B cell (primary cell): ENCODE results near the gene SCRN2. TPM values are rescaled to one million over a fixed set of nuclear protein-coding genes. Genes with fewer than 3 reads are reported as not detected.

ENCODE experiments used
- ATAC-seq: fragments of 200-7000 bp; cut with Tn5 transposase; one replicate; pipeline ENCODE4 v1.10.0; 2021; ENCODE audit warnings: low read depth, mild to moderate bottlenecking, moderate number of reproducible peaks, moderate library complexity
- CTCF ChIA-PET: fragments of 350-600 bp; sonication (Branson Sonifier 250); formaldehyde crosslinking; loops from one replicate; lab custom pipeline; 2021; ENCODE audit warnings: antibody characterized with exemption, inconsistent platforms; lab: Charles Lee
- POLR2A ChIA-PET: fragments of 350-600 bp; sonication (Branson Sonifier 250); formaldehyde crosslinking; loops from one replicate; lab custom pipeline; 2021; ENCODE audit warnings: antibody characterized with exemption; lab: Charles Lee
- DNase-seq: peaks from one replicate; pipeline ENCODE4 v3.0.0; 2013
- H2AFZ ChIP-seq: 2 replicates; pipeline ENCODE4 v1.6.1; 2012; ENCODE audit warnings: mild to moderate bottlenecking, low read depth, low read length; ENCODE audit not compliant: insufficient read depth, poor library complexity, severe bottlenecking
- H3K27ac ChIP-seq, 2 donors: 1 replicate in 1 of 2; 2 replicates in 1 of 2; pipeline ENCODE4 v1.5.1; 2012 to 2013; ENCODE audit warnings: low read length in 2 of 2, mild to moderate bottlenecking in 2 of 2, moderate library complexity in 1 of 2
- H3K27me3 ChIP-seq, 4 experiments: fragments of 200-600 bp in 1 of 4; sonication (generic) in 1 of 4; replicated peaks in 1 of 4; 1 replicate in 2 of 4; 2 replicates in 2 of 4; pipeline versions ENCODE4 v1.6.1 to v1.7.0; 2013 to 2016; ENCODE audit warnings: low read length in 3 of 4, mild to moderate bottlenecking in 2 of 4, mixed read lengths in 1 of 4, moderate library complexity in 1 of 4; ENCODE audit not compliant: insufficient read depth in 4 of 4, control insufficient read depth in 3 of 4; ENCODE audit errors: control extremely low read depth in 1 of 4
- H3K36me3 ChIP-seq, 2 experiments: replicated peaks in 1 of 2; 1 replicate in 1 of 2; 2 replicates in 1 of 2; pipeline versions ENCODE4 v1.6.1 to v1.7.1; 2013; ENCODE audit warnings: low read length in 1 of 2; ENCODE audit not compliant: insufficient read depth in 2 of 2, control insufficient read depth in 1 of 2; ENCODE audit errors: control extremely low read depth in 1 of 2, extremely low read depth in 1 of 2
- H3K4me1 ChIP-seq, 2 donors: fragments of 200-600 bp in 1 of 2; sonication (generic) in 1 of 2; 1 replicate in 1 of 2; 2 replicates in 1 of 2; pipeline versions ENCODE4 v1.5.1 to v1.6.1; 2013 to 2017; ENCODE audit warnings: low read length in 2 of 2; ENCODE audit not compliant: control insufficient read depth in 2 of 2, insufficient read depth in 2 of 2
- H3K4me2 ChIP-seq: replicated peaks from 2 replicates; pipeline ENCODE3; 2012; ENCODE audit warnings: mild to moderate bottlenecking, low read depth, low read length; ENCODE audit not compliant: poor library complexity, severe bottlenecking
- H3K4me3 ChIP-seq, 5 experiments: fragments of 200-600 bp in 1 of 5; sonication (generic) in 1 of 5; 1 replicate in 3 of 5; 2 replicates in 2 of 5; pipeline versions ENCODE4 v1.5.1 to v1.7.0; 2011 to 2016; ENCODE audit warnings: low read length in 4 of 5, mild to moderate bottlenecking in 4 of 5, low read depth in 2 of 5, control low read depth in 1 of 5, moderate library complexity in 1 of 5; ENCODE audit not compliant: insufficient read depth in 1 of 5; ENCODE audit errors: control extremely low read depth in 1 of 5, extremely low read depth in 1 of 5
- H3K79me2 ChIP-seq: fragments of 200-600 bp; sonication (generic); one replicate; pipeline ENCODE4 v1.6.0; 2016; ENCODE audit warnings: low read length; ENCODE audit not compliant: control insufficient read depth, insufficient read depth
- H3K9ac ChIP-seq: fragments of 200-600 bp; sonication (generic); 2 replicates; pipeline ENCODE4 v1.6.1; 2017; ENCODE audit warnings: mild to moderate bottlenecking, low read length, moderate library complexity
- H3K9me3 ChIP-seq, 3 donors: one replicate each; pipeline versions ENCODE4 v1.6.1 to v1.7.1; 2013; ENCODE audit warnings: low read length in 2 of 3; ENCODE audit not compliant: control insufficient read depth in 2 of 3, insufficient read depth in 1 of 3; ENCODE audit errors: control extremely low read depth in 1 of 3
- H4K20me1 ChIP-seq: 2 replicates; pipeline ENCODE4 v1.6.0; 2012; ENCODE audit warnings: mild to moderate bottlenecking, low read length; ENCODE audit not compliant: insufficient read depth, control insufficient read depth, poor library complexity, severe bottlenecking
- H3K27ac Mint-ChIP-seq: one replicate; pipeline ENCODE4 v1.8.0; 2021; ENCODE audit warnings: mixed read lengths
- H3K27me3 Mint-ChIP-seq: one replicate; pipeline ENCODE4 v1.8.0; 2021; ENCODE audit warnings: mixed read lengths
- H3K4me1 Mint-ChIP-seq: one replicate; pipeline ENCODE4 v1.8.0; 2021; ENCODE audit warnings: mixed read lengths
- H3K4me3 Mint-ChIP-seq: one replicate; pipeline ENCODE4 v1.8.0; 2021; ENCODE audit warnings: mixed read lengths
- H3K9me3 Mint-ChIP-seq: one replicate; pipeline ENCODE4 v1.8.0; 2022; ENCODE audit warnings: mixed read lengths; ENCODE audit not compliant: insufficient read depth
- CTCF ChIP-seq: fragments of 200-600 bp; IDR thresholded peaks from one replicate; pipeline ENCODE4 v1.8.0; 2022; ENCODE audit warnings: antibody characterized with exemption, mild to moderate bottlenecking
- EZH2 ChIP-seq: IDR thresholded peaks from 2 replicates; pipeline ENCODE4 v1.6.1; 2012; ENCODE audit warnings: borderline replicate concordance, low read depth, mild to moderate bottlenecking, moderate library complexity, low read length; ENCODE audit not compliant: insufficient read depth, poor library complexity, severe bottlenecking
- WGBS: methylation state at CpG from one replicate; pipeline ENCODE4 v1.1.5; 2013; ENCODE audit warnings: missing lambda C conversion rate; ENCODE audit not compliant: insufficient coverage; 5-methylcytosine and 5-hydroxymethylcytosine counted together
- intact Hi-C: fragments of 100-400 bp; cut with micrococcal nuclease; formaldehyde crosslinking; loops from one replicate; pipeline ENCODE4 v1.10.0; 2022
- polyA plus RNA-seq: library from polyadenylated mRNA; depleted of rRNA; stranded (reverse); fragments of >200 nt; gene quantifications from 2 replicates; pipeline ENCODE4 v1.2.3, GENCODE V29; 2012
- total RNA-seq, 2 donors: library from RNA; stranded (reverse); fragments of 120-200 nt in 1 of 2; gene quantifications; 1 replicate in 1 of 2; 2 replicates in 1 of 2; pipeline versions ENCODE4 v1.2.3 to v1.2.4, GENCODE V29; 2013 to 2022

The SCRN2 gene
- total and polyA plus RNA-seq, 2 donors (not counting 1 experiment from before 2014, with no cell fraction given), result 47.8 to 71.9 TPM

DNA sequence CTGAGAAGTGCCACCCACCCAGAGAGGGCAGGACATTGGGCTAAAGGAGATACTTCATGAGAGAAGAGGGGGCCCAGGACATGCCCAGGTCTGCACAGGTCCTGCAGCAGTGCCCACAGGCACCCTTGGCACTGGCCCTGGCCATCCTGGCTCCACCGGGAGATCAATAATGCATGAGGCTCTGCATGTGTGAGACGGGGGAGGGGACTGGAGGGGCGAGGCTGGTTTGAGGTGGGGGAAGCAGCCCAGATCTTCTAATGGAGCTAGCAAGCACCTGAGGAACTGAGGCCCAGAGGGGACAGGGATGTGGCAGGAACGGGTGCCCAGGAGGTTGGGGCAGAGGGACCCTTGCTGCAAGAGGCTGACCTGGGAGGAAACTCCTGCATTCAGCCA, 20.0 kb downstream of the SCRN2 start:
- ChIA-PET CTCF (interaction anchor here (0.6 to 1.2 kb wide), 5 partner anchors 14 to 288 kb away, joined by 3 to 7 read pairs (median 3); no protein-coding TSS in a partner anchor), POLR2A (interaction anchor here (0.9 to 2.3 kb wide), 2 partner anchors 10 to 74 kb away, joined by 3 to 13 read pairs; partner anchors contain the start of genes LRRC46 and MRPL10)
- Histone ChIP-seq H3K27me3 (no peaks in the 10 kb centered on the region), H3K4me1 (peaks cover 16 to 23% of the 10 kb centered on the region in 2 donors), H3K36me3 (peaks cover 1 to 51% of the 10 kb centered on the region in 2 experiments), H3K79me2 (peaks cover 11% of the 10 kb centered on the region), H3K27ac (peak overlapping the region; percentile 51 to 72), H3K9ac (peak overlapping the region; percentile 86), H2AFZ (peak overlapping the region; percentile 76), H4K20me1 (no peaks in the 10 kb centered on the region), H3K9me3 (no peaks in the 10 kb centered on the region), H3K4me3 (peak overlapping the region; percentile 36 to 92 (median 83)), H3K4me2 (peak overlapping the region; percentile 92)
- no peaks in the 10 kb centered on the region for H3K9me3 Mint-ChIP-seq
- no peak for DNase-seq
- peak overlapping the region; percentile 87 for H3K27ac Mint-ChIP-seq
- intact Hi-C loops, result loop anchor here (1.0 kb wide), 1 partner anchor 10 kb away; the partner anchor contains the start of genes LRRC46 and MRPL10
- peak overlapping the region; percentile 97 for H3K4me3 Mint-ChIP-seq
- ATAC-seq, result no peak
- TF ChIP-seq CTCF (no peak), EZH2 (no peak)
- H3K4me1 Mint-ChIP-seq, result peaks cover 27% of the 10 kb centered on the region
- H3K27me3 Mint-ChIP-seq, result no peaks in the 10 kb centered on the region
- WGBS, result 27% methylated on average over 4 of the region's 4 CpGs

DNA sequence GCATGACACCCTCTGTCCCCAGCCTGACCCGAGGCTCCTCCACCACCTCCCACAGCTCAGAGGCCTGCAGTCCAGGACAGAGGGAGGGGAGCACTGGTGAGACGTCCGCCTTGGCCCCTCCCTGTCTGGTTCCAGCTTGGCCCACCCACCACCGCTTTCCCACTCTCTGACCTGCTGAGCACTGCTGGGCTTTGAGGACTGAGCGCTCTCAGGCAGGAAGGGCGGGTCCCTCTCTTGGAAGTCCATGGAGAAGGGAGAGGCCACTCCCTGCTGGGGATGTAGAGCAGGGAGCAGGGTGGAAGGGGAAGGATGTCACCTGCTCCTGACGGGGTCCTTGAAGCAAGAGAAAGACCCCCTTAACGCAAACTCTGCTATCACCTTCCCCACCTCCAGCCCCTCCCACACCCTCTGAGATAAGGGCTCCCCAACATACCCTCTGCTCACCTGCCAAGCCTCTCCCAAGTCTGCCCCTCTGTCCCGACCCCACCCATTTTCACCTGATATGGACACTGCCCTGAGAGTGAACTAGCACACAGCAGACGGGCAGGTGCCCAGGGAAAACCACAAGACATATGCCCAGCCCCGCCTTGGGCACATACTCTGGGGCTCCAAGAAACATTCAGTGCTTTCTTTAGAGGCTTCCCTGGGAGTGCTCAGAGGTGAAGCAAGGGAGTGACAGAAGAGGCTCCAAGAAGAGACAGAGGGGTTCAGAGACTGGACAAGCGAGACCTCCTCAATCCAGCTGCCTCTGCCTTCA, 20.9 kb downstream of the SCRN2 start:
- TF ChIP-seq CTCF (no peak), EZH2 (no peak)
- Histone ChIP-seq H3K27me3 (no peaks in the 10 kb centered on the region), H3K4me3 (no peak overlapping the region), H3K36me3 (peaks cover 0 to 52% of the 10 kb centered on the region in 2 experiments), H3K27ac (peak overlapping the region in 1 of 2 donors; percentile 72), H3K4me2 (peak overlapping the region; percentile 92), H3K9ac (peak overlapping the region; percentile 86), H3K4me1 (peaks cover 16 to 23% of the 10 kb centered on the region in 2 donors), H4K20me1 (no peaks in the 10 kb centered on the region), H3K9me3 (no peaks in the 10 kb centered on the region), H3K79me2 (peaks cover 11% of the 10 kb centered on the region), H2AFZ (no peak overlapping the region)
- 91% methylated on average over 7 of the region's 12 CpGs for WGBS
- ATAC-seq (no peak), DNase-seq (no peak)
- ChIA-PET CTCF (no interaction called here), POLR2A (no interaction called here)
- no peaks in the 10 kb centered on the region for H3K27me3 Mint-ChIP-seq
- peak overlapping the region; percentile 87 for H3K27ac Mint-ChIP-seq
- no peaks in the 10 kb centered on the region for H3K9me3 Mint-ChIP-seq
- H3K4me1 Mint-ChIP-seq, result peaks cover 27% of the 10 kb centered on the region
- intact Hi-C loops, result no loop called here
- peak overlapping the region; percentile 97 for H3K4me3 Mint-ChIP-seq
